ENCODE results near the gene WDR90. TPM values are rescaled to one million over a fixed set of nuclear protein-coding genes. Genes with fewer than 3 reads are reported as not detected.
A peak's percentile ranks its signal among the peaks of the same experiment; 100 is the strongest.
"Not testable (repeated sequence)": the region's sequence is repeated elsewhere in the genome, so short reads cannot be mapped to it uniquely, and the experiment has no call there.

WDR90 gene
- total and polyA plus RNA-seq, 4 donors = 7.5 to 60.9 (median 23.4) TPM

DNA sequence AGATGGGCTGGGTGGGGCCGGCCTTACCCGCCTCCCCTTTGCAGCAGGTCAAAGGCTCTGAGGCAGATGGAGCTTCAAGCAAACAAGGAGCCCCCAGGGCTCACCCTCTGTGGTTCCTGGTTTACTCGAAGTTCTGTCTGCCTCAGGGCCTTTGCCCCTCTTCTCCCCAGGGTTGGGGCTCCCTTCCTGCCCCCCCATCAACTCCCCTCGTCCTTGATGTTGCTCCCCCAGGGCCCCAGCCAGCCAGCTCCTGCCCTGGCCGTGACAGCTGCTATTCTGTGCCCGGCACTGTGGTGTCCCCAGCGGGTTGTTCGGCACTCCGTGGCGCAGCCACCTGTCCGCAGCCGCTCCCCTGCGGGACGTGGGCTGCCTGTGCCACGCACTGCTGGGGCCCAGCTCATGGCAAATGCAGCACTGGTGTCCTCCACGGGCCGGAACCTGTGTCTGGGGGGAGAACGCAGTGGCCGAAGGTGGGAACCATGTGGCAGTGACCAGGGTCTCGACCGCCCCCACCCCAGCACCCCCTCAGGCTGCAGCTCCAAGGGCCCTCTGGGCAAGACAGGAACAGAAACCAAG lies 61.4 kb downstream of the WDR90 start:
- Histone ChIP-seq H3K4me1 (ENCODE audit: control insufficient read depth in 1 of 2, insufficient read depth in 2 of 2, low read length in 2 of 2) (no peaks in the 10 kb centered on the region), H3K27ac (ENCODE audit: low read depth in 1 of 2, low read length in 2 of 2) (no peak overlapping the region), H3K27me3 (ENCODE audit: control insufficient read depth in 1 of 2, insufficient read depth in 2 of 2, low read length in 1 of 2) (no peaks in the 10 kb centered on the region), H3K9me3 (ENCODE audit: control insufficient read depth, low read length) (no peaks in the 10 kb centered on the region), H3K36me3 (ENCODE audit: control insufficient read depth in 1 of 2, insufficient read depth in 2 of 2, low read length in 1 of 2) (no peaks in the 10 kb centered on the region), H3K4me3 (ENCODE audit: low read length in 2 of 2) (no peak overlapping the region)
- WGBS, 2 donors = 71 to 76% methylated on average over 21 of the region's 21 CpGs
- DNase-seq (no peak), ATAC-seq (ENCODE audit: low FRiP score) (no peak)
- intact Hi-C loops (cut with DNase I) = loop anchor here (1.0 to 10.0 kb wide), 5 partner anchors 75 to 347 kb away; partner anchors contain the start of genes CHTF18 (in 1 of the 2), LMF1 (in 1 of the 2) and RPUSD1 (in 1 of the 2)

DNA sequence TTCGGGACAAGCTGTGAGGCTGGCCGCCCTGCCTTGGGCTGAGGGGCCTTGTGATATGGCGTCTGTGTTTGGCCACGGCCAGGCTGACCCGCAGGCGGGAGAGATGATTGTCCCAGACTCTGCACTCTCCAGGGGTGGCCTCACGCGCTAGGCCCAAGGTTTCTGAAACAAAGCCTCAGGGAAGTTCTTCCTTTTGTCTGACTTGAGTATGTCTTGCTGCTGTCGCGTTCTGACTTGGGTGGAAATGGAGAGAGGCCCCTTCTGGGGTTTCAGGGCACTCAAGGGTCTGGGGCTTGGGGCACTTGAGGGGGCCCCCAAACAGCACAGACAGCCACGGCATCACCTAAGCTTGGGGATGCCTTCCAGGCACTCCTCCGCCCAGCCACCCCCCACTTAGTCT lies 61.9 kb downstream of the WDR90 start:
- 74 to 79% methylated on average over 12 of the region's 12 CpGs for WGBS, 2 donors
- no peak for ATAC-seq (ENCODE audit: low FRiP score)
- Histone ChIP-seq H3K27ac (ENCODE audit: low read depth in 1 of 2, low read length in 2 of 2) (no peak overlapping the region), H3K36me3 (ENCODE audit: control insufficient read depth in 1 of 2, insufficient read depth in 2 of 2, low read length in 1 of 2) (no peaks in the 10 kb centered on the region), H3K27me3 (ENCODE audit: control insufficient read depth in 1 of 2, insufficient read depth in 2 of 2, low read length in 1 of 2) (no peaks in the 10 kb centered on the region), H3K4me3 (ENCODE audit: low read length in 2 of 2) (no peak overlapping the region), H3K4me1 (ENCODE audit: control insufficient read depth in 1 of 2, insufficient read depth in 2 of 2, low read length in 2 of 2) (no peaks in the 10 kb centered on the region), H3K9me3 (ENCODE audit: control insufficient read depth, low read length) (no peaks in the 10 kb centered on the region)
- intact Hi-C loops (cut with DNase I) = loop anchor here (1.0 to 10.0 kb wide), 5 partner anchors 74 to 346 kb away; partner anchors contain the start of genes CHTF18 (in 1 of the 2), LMF1 (in 1 of the 2) and RPUSD1 (in 1 of the 2)
- no peak for DNase-seq

DNA sequence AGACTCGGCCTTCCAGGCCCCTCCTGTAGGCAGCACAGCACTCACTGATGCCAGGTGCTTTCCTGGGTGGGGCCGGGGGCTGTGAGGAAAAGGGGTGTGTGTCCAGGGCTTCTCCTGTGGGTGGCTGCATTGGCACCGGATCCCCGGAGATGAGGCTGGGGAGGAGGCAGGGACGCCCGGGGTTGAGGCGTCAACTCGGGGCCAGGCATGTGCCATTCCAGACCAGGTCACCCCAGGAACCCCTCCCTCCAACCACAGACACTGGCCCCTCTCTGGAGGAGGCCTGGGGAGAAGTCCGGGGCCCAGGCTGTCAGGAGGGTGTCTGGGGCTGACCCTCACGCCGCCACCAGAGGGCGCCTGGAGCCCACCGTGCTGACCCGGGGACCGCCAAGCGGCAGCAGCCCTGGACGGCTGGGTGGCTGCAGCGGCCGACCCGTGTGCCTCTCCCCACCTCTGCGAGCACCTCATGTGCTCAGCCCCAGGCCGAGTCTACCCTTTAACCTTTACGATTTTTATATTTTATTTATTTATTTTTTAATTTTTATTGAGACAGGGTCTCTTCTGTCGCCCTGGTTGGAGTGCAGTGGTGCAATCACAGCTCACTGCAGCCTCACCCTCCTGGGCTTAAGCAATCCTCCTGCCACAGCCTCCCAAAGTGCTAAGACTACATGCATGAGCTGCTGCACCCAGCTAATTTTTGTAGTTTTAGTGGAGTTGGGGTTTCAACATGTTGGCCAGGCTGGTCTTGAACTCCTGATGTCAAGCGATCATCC lies 62.6 kb downstream of the WDR90 start:
- intact Hi-C loops (cut with DNase I) = loop anchor here (1.0 to 10.0 kb wide), 5 partner anchors 74 to 346 kb away; partner anchors contain the start of genes CHTF18 (in 1 of the 2), LMF1 (in 1 of the 2) and RPUSD1 (in 1 of the 2)
- DNase-seq = peak; percentile 83 to 94
- H3K27me3 ChIP-seq (ENCODE audit: control insufficient read depth in 1 of 2, insufficient read depth in 2 of 2, low read length in 1 of 2) = no peaks in the 10 kb centered on the region
- peak; percentile 77 for ATAC-seq (ENCODE audit: low FRiP score)
- H3K36me3 ChIP-seq (ENCODE audit: control insufficient read depth in 1 of 2, insufficient read depth in 2 of 2, low read length in 1 of 2) = no peaks in the 10 kb centered on the region
- no peak overlapping the region for H3K27ac ChIP-seq (ENCODE audit: low read depth in 1 of 2, low read length in 2 of 2)
- H3K4me3 ChIP-seq (ENCODE audit: low read length in 2 of 2) = no peak overlapping the region
- H3K4me1 ChIP-seq (ENCODE audit: control insufficient read depth in 1 of 2, insufficient read depth in 2 of 2, low read length in 2 of 2) = no peaks in the 10 kb centered on the region
- 11 to 12% methylated on average over 25 of the region's 25 CpGs for WGBS, 2 donors
- no peaks in the 10 kb centered on the region for H3K9me3 ChIP-seq (ENCODE audit: control insufficient read depth, low read length)

DNA sequence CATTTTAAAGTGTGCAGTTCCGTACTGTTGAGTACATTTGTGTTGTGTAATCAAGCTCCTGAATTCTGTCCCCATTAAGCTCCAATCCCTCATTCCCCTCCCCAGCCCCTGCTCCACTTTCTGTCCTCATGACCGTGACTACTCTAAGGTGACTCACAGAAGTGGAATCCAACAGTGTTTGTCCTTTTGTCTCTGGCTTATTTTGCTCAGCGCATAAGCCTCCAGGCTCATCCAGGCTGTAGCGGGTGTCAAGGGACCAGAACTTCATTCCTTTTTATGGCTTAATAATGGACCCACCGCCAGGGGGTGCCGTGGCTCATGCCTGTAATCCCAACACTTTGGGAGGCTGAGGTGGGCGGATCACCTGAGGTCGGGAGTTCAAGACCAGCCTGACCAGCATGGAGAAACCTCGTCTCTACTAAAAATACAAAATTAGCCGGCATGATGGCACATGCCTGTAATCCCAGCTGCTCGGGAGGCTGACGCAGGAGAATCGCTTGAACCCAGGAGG lies 63.6 kb downstream of the WDR90 start:
- H3K9me3 ChIP-seq (ENCODE audit: control insufficient read depth, low read length); H3K4me3 ChIP-seq (ENCODE audit: low read length in 2 of 2); DNase-seq; H3K36me3 ChIP-seq (ENCODE audit: control insufficient read depth in 1 of 2, insufficient read depth in 2 of 2, low read length in 1 of 2); H3K4me1 ChIP-seq (ENCODE audit: control insufficient read depth in 1 of 2, insufficient read depth in 2 of 2, low read length in 2 of 2); ATAC-seq (ENCODE audit: low FRiP score); H3K27ac ChIP-seq (ENCODE audit: low read depth in 1 of 2, low read length in 2 of 2); H3K27me3 ChIP-seq (ENCODE audit: control insufficient read depth in 1 of 2, insufficient read depth in 2 of 2, low read length in 1 of 2): not testable (repeated sequence)
- intact Hi-C loops (cut with DNase I) = loop anchor here (5.0 to 10.0 kb wide), 3 partner anchors 75 to 345 kb away; partner anchors contain the start of genes CHTF18 (in 1 of the 2), LMF1 (in 1 of the 2) and RPUSD1 (in 1 of the 2)
- 50 to 54% methylated on average over 13 of the region's 13 CpGs for WGBS, 2 donors

DNA sequence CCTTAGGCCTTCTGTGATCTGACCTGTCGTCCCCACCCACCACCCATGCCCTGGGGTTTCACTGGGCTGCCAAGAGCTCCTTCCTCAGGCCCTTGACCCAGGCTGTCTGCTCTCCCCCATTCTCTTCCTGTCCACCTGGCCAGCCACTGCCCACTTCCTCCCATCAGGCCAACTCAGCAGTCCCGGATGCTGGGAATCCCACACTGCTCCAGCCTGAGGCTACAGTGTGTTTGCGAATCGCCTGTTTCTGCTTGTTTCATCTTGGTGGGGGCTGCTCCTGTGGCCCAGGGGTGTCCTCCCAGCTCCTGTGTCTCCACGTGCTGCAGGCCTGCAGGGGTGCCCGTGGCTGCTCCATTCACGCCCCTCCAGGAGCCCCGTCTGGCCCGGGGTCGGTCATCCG lies 64.9 kb downstream of the WDR90 start:
- H3K4me1 ChIP-seq (ENCODE audit: control insufficient read depth in 1 of 2, insufficient read depth in 2 of 2, low read length in 2 of 2) = no peaks in the 10 kb centered on the region
- no peak overlapping the region for H3K27ac ChIP-seq (ENCODE audit: low read depth in 1 of 2, low read length in 2 of 2)
- no peak overlapping the region for H3K4me3 ChIP-seq (ENCODE audit: low read length in 2 of 2)

DNA sequence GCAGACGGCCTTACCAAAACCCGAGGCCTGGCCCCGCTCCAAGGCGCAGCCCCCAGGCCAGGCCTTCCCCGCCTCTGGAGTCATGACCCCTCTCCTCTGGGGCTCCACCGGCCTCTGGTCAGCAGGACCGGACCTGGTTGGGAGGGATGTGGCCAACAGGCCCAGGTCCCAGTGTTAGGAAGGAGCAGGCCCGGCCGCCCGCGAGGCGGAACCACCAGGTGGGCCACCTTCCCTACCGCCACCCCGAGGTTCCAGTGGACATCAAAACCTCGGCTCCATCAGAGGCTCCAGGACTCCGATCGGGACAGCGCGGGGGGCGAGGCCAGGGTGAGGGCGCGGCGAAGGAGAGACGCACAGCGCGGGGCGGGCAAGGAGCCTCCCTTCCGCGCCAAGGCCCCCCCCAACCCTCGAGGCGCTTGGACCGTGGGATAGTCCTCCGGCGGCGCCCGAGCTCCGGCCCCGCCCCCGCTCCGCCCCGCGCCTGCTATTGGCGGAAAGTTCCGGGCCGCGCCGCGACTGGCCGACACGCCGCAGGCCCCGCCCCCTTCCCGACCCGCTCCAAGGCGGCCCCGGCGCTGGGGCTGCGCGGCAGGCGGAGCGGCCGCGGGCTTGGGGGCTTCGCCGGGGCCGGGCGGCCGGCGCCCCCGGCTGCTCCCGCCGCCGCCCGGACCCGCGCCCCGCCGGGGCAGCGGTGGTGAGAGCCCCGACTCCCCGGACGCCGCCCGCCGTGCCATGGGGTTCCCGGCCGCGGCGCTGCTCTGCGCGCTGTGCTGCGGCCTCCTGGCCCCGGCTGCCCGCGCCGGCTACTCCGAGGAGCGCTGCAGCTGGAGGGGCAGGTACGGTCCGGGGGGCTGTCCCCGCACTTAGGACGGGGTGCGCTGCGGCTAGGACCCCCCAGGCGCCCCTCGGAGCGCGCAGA lies 65.7 kb downstream of the WDR90 start, which contains the start of gene METRN:
Gene METRN (plus strand): TSS at position 561 of the 919 bp plus-strand sequence. CDS start 172 bp downstream, at position 733.
- Histone ChIP-seq H3K27me3 (ENCODE audit: control insufficient read depth in 1 of 2, insufficient read depth in 2 of 2, low read length in 1 of 2) (no peaks in the 10 kb centered on the region), H3K9me3 (ENCODE audit: control insufficient read depth, low read length) (no peaks in the 10 kb centered on the region), H3K27ac (ENCODE audit: low read depth in 1 of 2, low read length in 2 of 2) (no peak within 1 kb of the TSS), H3K4me1 (ENCODE audit: control insufficient read depth in 1 of 2, insufficient read depth in 2 of 2, low read length in 2 of 2) (no peaks in the 10 kb centered on the region), H3K4me3 (ENCODE audit: low read length in 2 of 2) (peak within 1 kb of the TSS; percentile 50 to 64), H3K36me3 (ENCODE audit: control insufficient read depth in 1 of 2, insufficient read depth in 2 of 2, low read length in 1 of 2) (no peaks in the 10 kb centered on the region)
- intact Hi-C loops (cut with DNase I) = loop anchor here (5.0 to 10.0 kb wide), 3 partner anchors 72 to 342 kb away; partner anchors contain the start of genes CHTF18 (in 1 of the 2), LMF1 (in 1 of the 2) and RPUSD1 (in 1 of the 2)
- ATAC-seq (ENCODE audit: low FRiP score) = peak; percentile 91
- WGBS, 2 donors = 4 to 7% methylated on average over 59 to 108 of the region's 108 CpGs
- DNase-seq = peak; percentile 94 to 98

More for the DNA sequence above, 64.9 kb downstream of the WDR90 start:
- Histone ChIP-seq H3K9me3 (ENCODE audit: control insufficient read depth, low read length) (no peaks in the 10 kb centered on the region), H3K36me3 (ENCODE audit: control insufficient read depth in 1 of 2, insufficient read depth in 2 of 2, low read length in 1 of 2) (no peaks in the 10 kb centered on the region), H3K27me3 (ENCODE audit: control insufficient read depth in 1 of 2, insufficient read depth in 2 of 2, low read length in 1 of 2) (no peaks in the 10 kb centered on the region)
- ATAC-seq (ENCODE audit: low FRiP score) (no peak), DNase-seq (no peak)
- 82 to 85% methylated on average over 11 of the region's 11 CpGs for WGBS, 2 donors
- intact Hi-C loops (cut with DNase I) = loop anchor here (5.0 to 10.0 kb wide), 3 partner anchors 73 to 343 kb away; partner anchors contain the start of genes CHTF18 (in 1 of the 2), LMF1 (in 1 of the 2) and RPUSD1 (in 1 of the 2)

DNA sequence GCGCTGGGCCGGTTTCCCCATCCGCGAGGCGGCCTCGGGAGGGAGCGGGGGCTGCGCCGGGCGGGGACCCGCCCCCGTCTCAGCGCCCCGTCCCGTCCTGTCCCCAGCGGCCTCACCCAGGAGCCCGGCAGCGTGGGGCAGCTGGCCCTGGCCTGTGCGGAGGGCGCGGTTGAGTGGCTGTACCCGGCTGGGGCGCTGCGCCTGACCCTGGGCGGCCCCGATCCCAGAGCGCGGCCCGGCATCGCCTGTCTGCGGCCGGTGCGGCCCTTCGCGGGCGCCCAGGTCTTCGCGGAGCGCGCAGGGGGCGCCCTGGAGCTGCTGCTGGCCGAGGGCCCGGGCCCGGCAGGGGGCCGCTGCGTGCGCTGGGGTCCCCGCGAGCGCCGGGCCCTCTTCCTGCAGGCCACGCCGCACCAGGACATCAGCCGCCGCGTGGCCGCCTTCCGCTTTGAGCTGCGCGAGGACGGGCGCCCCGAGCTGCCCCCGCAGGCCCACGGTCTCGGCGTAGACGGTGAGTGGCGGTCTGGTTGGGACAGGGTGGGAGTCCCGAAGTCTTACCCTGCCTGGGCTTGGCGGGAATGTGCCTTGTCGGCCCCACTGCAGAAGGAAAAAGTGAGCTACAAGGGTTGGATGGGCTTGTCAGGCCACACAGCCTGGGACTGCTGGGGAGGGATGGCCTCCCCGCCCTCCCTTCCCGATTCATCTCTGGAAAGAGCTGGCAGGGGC lies 66.5 kb downstream of the WDR90 start:
- Histone ChIP-seq H3K9me3 (ENCODE audit: control insufficient read depth, low read length) (no peaks in the 10 kb centered on the region), H3K36me3 (ENCODE audit: control insufficient read depth in 1 of 2, insufficient read depth in 2 of 2, low read length in 1 of 2) (no peaks in the 10 kb centered on the region), H3K4me1 (ENCODE audit: control insufficient read depth in 1 of 2, insufficient read depth in 2 of 2, low read length in 2 of 2) (no peaks in the 10 kb centered on the region), H3K27ac (ENCODE audit: low read depth in 1 of 2, low read length in 2 of 2) (no peak overlapping the region), H3K4me3 (ENCODE audit: low read length in 2 of 2) (peak overlapping the region; percentile 50 to 64), H3K27me3 (ENCODE audit: control insufficient read depth in 1 of 2, insufficient read depth in 2 of 2, low read length in 1 of 2) (no peaks in the 10 kb centered on the region)
- DNase-seq (no peak), ATAC-seq (ENCODE audit: low FRiP score) (no peak)
- WGBS, 2 donors = 1 to 2% methylated on average over 36 to 74 of the region's 74 CpGs
- intact Hi-C loops (cut with DNase I) = loop anchor here in 1 of 2 donors (10.0 kb wide), 1 partner anchor 259 kb away; the partner anchor contains the start of gene LMF1
